H1 (cell line): ENCODE measurements around the gene CD96.
"Not testable (repeated sequence)": the region's sequence is repeated elsewhere in the genome, so short reads cannot be mapped to it uniquely, and the experiment has no call there.

Experiments used
- BRCA1 ChIP-seq: IDR thresholded peaks from 2 replicates; pipeline ENCODE4 v1.6.1; 2012; ENCODE audit warnings: low read depth, low read length, improper control_type of control experiment
- EZH2 ChIP-seq: fragments of 200-600 bp; sonication (generic); IDR thresholded peaks from 2 replicates; pipeline ENCODE4 v1.7.1; 2012; ENCODE audit warnings: low read depth, mild to moderate bottlenecking, moderate library complexity, low read length, inconsistent platforms; ENCODE audit not compliant: severe bottlenecking
- POLR2A ChIP-seq, 2 experiments: IDR thresholded peaks; 1 replicate in 1 of 2; 2 replicates in 1 of 2; pipeline ENCODE4 v1.6.1; 2011; ENCODE audit warnings: low read depth in 2 of 2, low read length in 2 of 2, mild to moderate bottlenecking in 2 of 2; ENCODE audit errors: control extremely low read depth in 1 of 2
- TEAD4 ChIP-seq: IDR thresholded peaks from 2 replicates; pipeline ENCODE4 v1.6.1; 2012; ENCODE audit warnings: low read depth, low read length, inconsistent platforms, mixed read lengths
- TF ChIP-seq, protein P1 (sequence below), 3 experiments: IDR thresholded peaks; 1 replicate in 2 of 3; 2 replicates in 1 of 3; pipeline versions ENCODE4 v1.5.1 to v1.6.1; 2011; ENCODE audit warnings: low read length in 3 of 3, mild to moderate bottlenecking in 3 of 3, inconsistent platforms in 2 of 3, low read depth in 1 of 3, moderate library complexity in 1 of 3; ENCODE audit not compliant: insufficient read depth in 1 of 3; ENCODE audit errors: control extremely low read depth in 1 of 3
- TF ChIP-seq, protein P2 (sequence below): IDR thresholded peaks from 2 replicates; pipeline ENCODE4 v1.6.1; 2012; ENCODE audit warnings: inconsistent platforms

DNA sequence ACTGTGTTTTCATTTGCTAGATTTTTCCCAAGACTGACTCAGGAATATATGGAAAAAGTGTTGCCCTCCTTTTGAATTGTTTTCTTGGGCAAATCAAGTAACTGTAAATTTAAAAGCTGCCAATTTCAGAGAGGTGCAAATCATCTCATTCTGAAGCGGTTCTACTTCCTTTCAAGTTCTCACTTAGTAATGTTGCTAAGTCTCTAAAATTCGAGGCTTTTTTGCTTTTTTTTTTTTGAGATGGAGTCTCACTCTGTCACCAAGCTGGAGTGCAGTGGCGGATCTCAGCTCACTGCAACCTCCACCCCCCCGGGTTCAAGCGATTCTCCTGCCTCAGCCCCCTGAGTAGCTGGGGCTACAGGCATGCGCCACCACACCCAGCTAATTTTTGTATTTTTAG, 130.5 kb downstream of the CD96 start:
- TF ChIP-seq EZH2; POLR2A (IDR thresholded peaks at IDR 0.05; ENCODE audit: control extremely low read depth in 1 of 2, low read depth in 2 of 2, low read length in 2 of 2); TEAD4; BRCA1: not testable (repeated sequence)
- TF ChIP-seq, protein P1, sequence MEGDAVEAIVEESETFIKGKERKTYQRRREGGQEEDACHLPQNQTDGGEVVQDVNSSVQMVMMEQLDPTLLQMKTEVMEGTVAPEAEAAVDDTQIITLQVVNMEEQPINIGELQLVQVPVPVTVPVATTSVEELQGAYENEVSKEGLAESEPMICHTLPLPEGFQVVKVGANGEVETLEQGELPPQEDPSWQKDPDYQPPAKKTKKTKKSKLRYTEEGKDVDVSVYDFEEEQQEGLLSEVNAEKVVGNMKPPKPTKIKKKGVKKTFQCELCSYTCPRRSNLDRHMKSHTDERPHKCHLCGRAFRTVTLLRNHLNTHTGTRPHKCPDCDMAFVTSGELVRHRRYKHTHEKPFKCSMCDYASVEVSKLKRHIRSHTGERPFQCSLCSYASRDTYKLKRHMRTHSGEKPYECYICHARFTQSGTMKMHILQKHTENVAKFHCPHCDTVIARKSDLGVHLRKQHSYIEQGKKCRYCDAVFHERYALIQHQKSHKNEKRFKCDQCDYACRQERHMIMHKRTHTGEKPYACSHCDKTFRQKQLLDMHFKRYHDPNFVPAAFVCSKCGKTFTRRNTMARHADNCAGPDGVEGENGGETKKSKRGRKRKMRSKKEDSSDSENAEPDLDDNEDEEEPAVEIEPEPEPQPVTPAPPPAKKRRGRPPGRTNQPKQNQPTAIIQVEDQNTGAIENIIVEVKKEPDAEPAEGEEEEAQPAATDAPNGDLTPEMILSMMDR (IDR thresholded peaks at IDR 0.05; ENCODE audit: control extremely low read depth in 1 of 3, insufficient read depth in 1 of 3, low read depth in 1 of 3, low read length in 3 of 3) = not testable (repeated sequence)
- TF ChIP-seq, protein P2, sequence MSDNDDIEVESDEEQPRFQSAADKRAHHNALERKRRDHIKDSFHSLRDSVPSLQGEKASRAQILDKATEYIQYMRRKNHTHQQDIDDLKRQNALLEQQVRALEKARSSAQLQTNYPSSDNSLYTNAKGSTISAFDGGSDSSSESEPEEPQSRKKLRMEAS = not testable (repeated sequence)
